Mammary epithelial cell (primary cell): ENCODE measurements around the gene ACSM6.

ENCODE experiments used
- CTCF ChIP-seq, 2 donors: IDR thresholded peaks in 1 of 2; conservative IDR thresholded peaks in 1 of 2; 2 replicates each; pipeline ENCODE4 v1.5.1; 2011 to 2012; ENCODE audit warnings: inconsistent platforms in 2 of 2, low read length in 2 of 2, mild to moderate bottlenecking in 2 of 2, control low read depth in 1 of 2, low read depth in 1 of 2; ENCODE audit not compliant: insufficient read depth in 1 of 2; ENCODE audit errors: extremely low read depth in 1 of 2
- EZH2 ChIP-seq: IDR thresholded peaks from 2 replicates; pipeline ENCODE4 v1.6.1; 2012; ENCODE audit warnings: low read length, inconsistent platforms, borderline replicate concordance

- TF ChIP-seq EZH2 (no peak), CTCF (conservative IDR thresholded peaks at IDR 0.05 in 1 of 2, IDR thresholded peaks at IDR 0.05 in 1 of 2; ENCODE audit: extremely low read depth in 1 of 2, insufficient read depth in 1 of 2, low read depth in 1 of 2, low read length in 2 of 2) (no peak)
Measured at GRCh38 chr10:95260909-95261552, 67.0 kb downstream of the ACSM6 start.
